Measurements from ENCODE around the gene PCNT.

PCNT gene

DNA sequence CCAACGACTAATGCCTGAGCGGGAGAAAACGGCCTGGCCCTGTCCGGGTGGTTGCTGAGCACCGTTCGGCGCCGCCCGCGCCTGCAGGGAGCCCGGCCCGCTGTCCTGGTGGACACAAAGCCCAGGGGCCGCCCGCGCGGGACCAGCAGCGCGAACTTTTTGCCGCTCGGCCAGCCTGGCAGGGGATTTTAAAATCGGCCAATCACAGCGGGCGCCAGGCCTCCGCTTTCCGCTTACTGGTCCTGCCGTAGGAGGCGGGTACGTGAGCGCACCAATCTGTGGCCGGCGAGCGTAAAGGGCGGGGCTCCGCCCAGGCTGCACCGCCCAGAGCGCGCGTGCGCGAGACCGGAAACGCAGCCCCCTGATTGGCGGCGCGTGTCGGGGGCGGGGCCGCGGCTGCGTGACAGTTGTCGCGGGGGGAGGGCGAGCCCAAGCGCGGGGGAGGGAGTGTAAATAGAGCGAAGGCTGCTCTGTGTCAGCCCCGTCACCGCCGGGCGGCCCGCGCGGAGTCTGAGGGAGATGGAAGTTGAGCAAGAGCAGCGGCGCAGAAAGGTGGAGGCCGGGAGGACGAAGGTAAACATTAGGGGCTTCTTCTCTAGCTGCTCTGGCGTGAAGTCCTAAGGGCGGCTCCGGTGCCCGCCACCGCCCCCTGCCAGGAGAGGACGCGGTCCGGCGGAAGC, at the start of gene PCNT, which contains the start of gene C21orf58 (continued):
- TF ChIP-seq, protein P1, sequence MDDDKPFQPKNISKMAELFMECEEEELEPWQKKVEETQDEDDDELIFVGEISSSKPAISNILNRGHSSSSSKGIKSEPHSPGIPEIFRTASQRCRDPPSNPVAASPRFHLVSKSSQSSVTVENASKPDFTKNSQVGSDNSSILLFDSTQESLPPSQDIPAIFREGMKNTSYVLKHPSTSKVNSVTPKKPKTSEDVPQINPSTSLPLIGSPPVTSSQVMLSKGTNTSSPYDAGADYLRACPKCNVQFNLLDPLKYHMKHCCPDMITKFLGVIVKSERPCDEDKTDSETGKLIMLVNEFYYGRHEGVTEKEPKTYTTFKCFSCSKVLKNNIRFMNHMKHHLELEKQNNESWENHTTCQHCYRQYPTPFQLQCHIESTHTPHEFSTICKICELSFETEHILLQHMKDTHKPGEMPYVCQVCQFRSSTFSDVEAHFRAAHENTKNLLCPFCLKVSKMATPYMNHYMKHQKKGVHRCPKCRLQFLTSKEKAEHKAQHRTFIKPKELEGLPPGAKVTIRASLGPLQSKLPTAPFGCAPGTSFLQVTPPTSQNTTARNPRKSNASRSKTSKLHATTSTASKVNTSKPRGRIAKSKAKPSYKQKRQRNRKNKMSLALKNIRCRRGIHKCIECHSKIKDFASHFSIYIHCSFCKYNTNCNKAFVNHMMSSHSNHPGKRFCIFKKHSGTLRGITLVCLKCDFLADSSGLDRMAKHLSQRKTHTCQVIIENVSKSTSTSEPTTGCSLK (tag by site-specific recombination; IDR thresholded peaks at IDR 0.05): no peak
- no peak for TF ChIP-seq BCL11A (tag by site-specific recombination; IDR thresholded peaks at IDR 0.05; ENCODE audit: low read depth)
- no peak for TF ChIP-seq ZNF132 (tag by site-specific recombination; IDR thresholded peaks at IDR 0.05; ENCODE audit: borderline replicate concordance)
- TF ChIP-seq ZSCAN30 (tag by site-specific recombination; IDR thresholded peaks at IDR 0.05): peak; percentile 71
- TF ChIP-seq ZNF548 (tag by site-specific recombination; IDR thresholded peaks at IDR 0.05): no peak; the same call in 1 of the 2 replicates
- TF ChIP-seq ZFP37 (tag by site-specific recombination; IDR thresholded peaks at IDR 0.05): peak; percentile 66
- no peak; the same call in 1 of the 2 replicates for TF ChIP-seq ZFP69B (tag by site-specific recombination; IDR thresholded peaks at IDR 0.05)
- TF ChIP-seq, protein P2, sequence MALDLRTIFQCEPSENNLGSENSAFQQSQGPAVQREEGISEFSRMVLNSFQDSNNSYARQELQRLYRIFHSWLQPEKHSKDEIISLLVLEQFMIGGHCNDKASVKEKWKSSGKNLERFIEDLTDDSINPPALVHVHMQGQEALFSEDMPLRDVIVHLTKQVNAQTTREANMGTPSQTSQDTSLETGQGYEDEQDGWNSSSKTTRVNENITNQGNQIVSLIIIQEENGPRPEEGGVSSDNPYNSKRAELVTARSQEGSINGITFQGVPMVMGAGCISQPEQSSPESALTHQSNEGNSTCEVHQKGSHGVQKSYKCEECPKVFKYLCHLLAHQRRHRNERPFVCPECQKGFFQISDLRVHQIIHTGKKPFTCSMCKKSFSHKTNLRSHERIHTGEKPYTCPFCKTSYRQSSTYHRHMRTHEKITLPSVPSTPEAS (tag by site-specific recombination; IDR thresholded peaks at IDR 0.05): peak; percentile 10; the same call in 1 of the 2 replicates
- no peak for TF ChIP-seq ZNF138 (tag by site-specific recombination; IDR thresholded peaks at IDR 0.05; ENCODE audit: borderline replicate concordance)
- no peak for TF ChIP-seq ZNF248 (tag by site-specific recombination; IDR thresholded peaks at IDR 0.05)
- peak; percentile 63 for TF ChIP-seq SP7 (tag by site-specific recombination; IDR thresholded peaks at IDR 0.05)
- peak; percentile 60; the same call in 1 of the 2 replicates for TF ChIP-seq ZNF76 (tag by site-specific recombination; IDR thresholded peaks at IDR 0.05; ENCODE audit: borderline replicate concordance, low read depth)
- no peak for TF ChIP-seq ZNF747 (tag by site-specific recombination; IDR thresholded peaks at IDR 0.05)
- peak; percentile 99 for TF ChIP-seq ZXDB (tag by site-specific recombination; IDR thresholded peaks at IDR 0.05)
- TF ChIP-seq SETDB1 (IDR thresholded peaks at IDR 0.05; ENCODE audit: insufficient read length, low read length): no peak
- no peak for TF ChIP-seq ZNF423 (tag by site-specific recombination; IDR thresholded peaks at IDR 0.05)
- TF ChIP-seq, protein P3, sequence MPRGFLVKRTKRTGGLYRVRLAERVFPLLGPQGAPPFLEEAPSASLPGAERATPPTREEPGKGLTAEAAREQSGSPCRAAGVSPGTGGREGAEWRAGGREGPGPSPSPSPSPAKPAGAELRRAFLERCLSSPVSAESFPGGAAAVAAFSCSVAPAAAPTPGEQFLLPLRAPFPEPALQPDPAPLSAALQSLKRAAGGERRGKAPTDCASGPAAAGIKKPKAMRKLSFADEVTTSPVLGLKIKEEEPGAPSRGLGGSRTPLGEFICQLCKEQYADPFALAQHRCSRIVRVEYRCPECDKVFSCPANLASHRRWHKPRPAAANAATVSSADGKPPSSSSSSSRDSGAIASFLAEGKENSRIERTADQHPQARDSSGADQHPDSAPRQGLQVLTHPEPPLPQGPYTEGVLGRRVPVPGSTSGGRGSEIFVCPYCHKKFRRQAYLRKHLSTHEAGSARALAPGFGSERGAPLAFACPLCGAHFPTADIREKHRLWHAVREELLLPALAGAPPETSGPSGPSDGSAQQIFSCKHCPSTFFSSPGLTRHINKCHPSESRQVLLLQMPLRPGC (tag by site-specific recombination; IDR thresholded peaks at IDR 0.05): peak; percentile 78
- TF ChIP-seq, protein P4, sequence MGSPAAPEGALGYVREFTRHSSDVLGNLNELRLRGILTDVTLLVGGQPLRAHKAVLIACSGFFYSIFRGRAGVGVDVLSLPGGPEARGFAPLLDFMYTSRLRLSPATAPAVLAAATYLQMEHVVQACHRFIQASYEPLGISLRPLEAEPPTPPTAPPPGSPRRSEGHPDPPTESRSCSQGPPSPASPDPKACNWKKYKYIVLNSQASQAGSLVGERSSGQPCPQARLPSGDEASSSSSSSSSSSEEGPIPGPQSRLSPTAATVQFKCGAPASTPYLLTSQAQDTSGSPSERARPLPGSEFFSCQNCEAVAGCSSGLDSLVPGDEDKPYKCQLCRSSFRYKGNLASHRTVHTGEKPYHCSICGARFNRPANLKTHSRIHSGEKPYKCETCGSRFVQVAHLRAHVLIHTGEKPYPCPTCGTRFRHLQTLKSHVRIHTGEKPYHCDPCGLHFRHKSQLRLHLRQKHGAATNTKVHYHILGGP (tag by site-specific recombination; IDR thresholded peaks at IDR 0.05): no peak
- no peak for TF ChIP-seq MYNN (tag by site-specific recombination; IDR thresholded peaks at IDR 0.05; ENCODE audit: borderline replicate concordance)
- TF ChIP-seq ZNF529 (tag by site-specific recombination; IDR thresholded peaks at IDR 0.05; ENCODE audit: insufficient replicate concordance): no peak
- no peak; the same call in 1 of the 2 replicates for TF ChIP-seq ZNF121 (tag by site-specific recombination; IDR thresholded peaks at IDR 0.05)
- TF ChIP-seq, protein P5, sequence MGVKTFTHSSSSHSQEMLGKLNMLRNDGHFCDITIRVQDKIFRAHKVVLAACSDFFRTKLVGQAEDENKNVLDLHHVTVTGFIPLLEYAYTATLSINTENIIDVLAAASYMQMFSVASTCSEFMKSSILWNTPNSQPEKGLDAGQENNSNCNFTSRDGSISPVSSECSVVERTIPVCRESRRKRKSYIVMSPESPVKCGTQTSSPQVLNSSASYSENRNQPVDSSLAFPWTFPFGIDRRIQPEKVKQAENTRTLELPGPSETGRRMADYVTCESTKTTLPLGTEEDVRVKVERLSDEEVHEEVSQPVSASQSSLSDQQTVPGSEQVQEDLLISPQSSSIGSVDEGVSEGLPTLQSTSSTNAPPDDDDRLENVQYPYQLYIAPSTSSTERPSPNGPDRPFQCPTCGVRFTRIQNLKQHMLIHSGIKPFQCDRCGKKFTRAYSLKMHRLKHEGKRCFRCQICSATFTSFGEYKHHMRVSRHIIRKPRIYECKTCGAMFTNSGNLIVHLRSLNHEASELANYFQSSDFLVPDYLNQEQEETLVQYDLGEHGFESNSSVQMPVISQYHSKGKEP (tag by site-specific recombination; IDR thresholded peaks at IDR 0.05): peak; percentile 69; the same call in 1 of the 2 replicates
- TF ChIP-seq, protein P6, sequence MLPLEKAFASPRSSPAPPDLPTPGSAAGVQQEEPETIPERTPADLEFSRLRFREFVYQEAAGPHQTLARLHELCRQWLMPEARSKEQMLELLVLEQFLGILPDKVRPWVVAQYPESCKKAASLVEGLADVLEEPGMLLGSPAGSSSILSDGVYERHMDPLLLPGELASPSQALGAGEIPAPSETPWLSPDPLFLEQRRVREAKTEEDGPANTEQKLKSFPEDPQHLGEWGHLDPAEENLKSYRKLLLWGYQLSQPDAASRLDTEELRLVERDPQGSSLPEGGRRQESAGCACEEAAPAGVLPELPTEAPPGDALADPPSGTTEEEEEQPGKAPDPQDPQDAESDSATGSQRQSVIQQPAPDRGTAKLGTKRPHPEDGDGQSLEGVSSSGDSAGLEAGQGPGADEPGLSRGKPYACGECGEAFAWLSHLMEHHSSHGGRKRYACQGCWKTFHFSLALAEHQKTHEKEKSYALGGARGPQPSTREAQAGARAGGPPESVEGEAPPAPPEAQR (tag by site-specific recombination; IDR thresholded peaks at IDR 0.05): no peak
- no peak for TF ChIP-seq ZNF768 (tag by site-specific recombination; IDR thresholded peaks at IDR 0.05)
- no peak for TF ChIP-seq ZNF501 (tag by site-specific recombination; IDR thresholded peaks at IDR 0.05)

Measured in HEK293 (cell line).